Esophagus squamous epithelium (tissue), 5 donors: ENCODE data around the gene FBXW5. TPM values are rescaled to one million over a fixed set of nuclear protein-coding genes. Genes with fewer than 3 reads are reported as not detected.
A peak's percentile ranks its signal among the peaks of the same experiment; 100 is the strongest.

ENCODE experiments used
- DNase-seq: peaks from one replicate; lab custom pipeline; 2025; lab: John Stamatoyannopoulos, UW
- H3K27ac ChIP-seq, 4 donors: fragments of 200-600 bp; sonication (generic); one replicate each; pipeline ENCODE4 v1.5.1; 2016 to 2019; ENCODE audit warnings: mild to moderate bottlenecking in 1 of 4
- H3K27me3 ChIP-seq, 4 donors: fragments of 200-600 bp; sonication (generic); 1 replicate in 3 of 4; 2 replicates in 1 of 4; pipeline versions ENCODE4 v1.5.1 to v1.6.0; 2017 to 2021; ENCODE audit warnings: antibody characterized with exemption in 1 of 4
- H3K36me3 ChIP-seq, 3 donors: fragments of 200-600 bp; sonication (generic); one replicate each; pipeline ENCODE4 v1.5.1; 2016 to 2019
- H3K4me1 ChIP-seq, 3 donors: fragments of 200-600 bp; sonication (generic); one replicate each; pipeline ENCODE4 v1.5.1; 2017 to 2019
- H3K4me3 ChIP-seq, 4 donors: fragments of 200-600 bp; sonication (generic); 1 replicate in 3 of 4; 2 replicates in 1 of 4; pipeline ENCODE4 v1.5.1; 2016 to 2019; ENCODE audit warnings: mild to moderate bottlenecking in 2 of 4, moderate library complexity in 1 of 4
- H3K9me3 ChIP-seq, 3 donors: fragments of 200-600 bp; sonication (generic); one replicate each; pipeline ENCODE4 v1.5.1; 2016 to 2019
- POLR2A ChIP-seq, 4 donors: fragments of 450-650 bp; IDR thresholded peaks; one replicate each; pipeline ENCODE4 v1.6.1; 2017; ENCODE audit warnings: antibody characterized with exemption in 4 of 4, mild to moderate bottlenecking in 4 of 4, moderate library complexity in 3 of 4
- WGBS, 2 donors: methylation state at CpG; one replicate each; pipeline ENCODE4 v1.1.5; 2018; 5-methylcytosine and 5-hydroxymethylcytosine counted together
- intact Hi-C: fragments of 100-400 bp; cut with DNase I; formaldehyde crosslinking; loops from one replicate; pipeline ENCODE4 v1.15.0; 2022
- total RNA-seq, 4 donors: library from RNA; depleted of rRNA; stranded (reverse); fragments of >200 nt; gene quantifications; one replicate each; pipeline ENCODE4 v1.1.0, GENCODE V29; 2016
- TF ChIP-seq, protein P1 (sequence below), 6 experiments: fragments of 450-650 bp in 4 of 6; fragments of 200-600 bp in 2 of 6; sonication (generic) in 2 of 6; IDR thresholded peaks; one replicate each; pipeline ENCODE4 v1.5.1; 2016 to 2019; ENCODE audit warnings: antibody characterized with exemption in 6 of 6, mild to moderate bottlenecking in 4 of 6, moderate library complexity in 4 of 6
- donor health status: DM: yes; HTN: yes; CAD: no.

FBXW5 gene, protein sequence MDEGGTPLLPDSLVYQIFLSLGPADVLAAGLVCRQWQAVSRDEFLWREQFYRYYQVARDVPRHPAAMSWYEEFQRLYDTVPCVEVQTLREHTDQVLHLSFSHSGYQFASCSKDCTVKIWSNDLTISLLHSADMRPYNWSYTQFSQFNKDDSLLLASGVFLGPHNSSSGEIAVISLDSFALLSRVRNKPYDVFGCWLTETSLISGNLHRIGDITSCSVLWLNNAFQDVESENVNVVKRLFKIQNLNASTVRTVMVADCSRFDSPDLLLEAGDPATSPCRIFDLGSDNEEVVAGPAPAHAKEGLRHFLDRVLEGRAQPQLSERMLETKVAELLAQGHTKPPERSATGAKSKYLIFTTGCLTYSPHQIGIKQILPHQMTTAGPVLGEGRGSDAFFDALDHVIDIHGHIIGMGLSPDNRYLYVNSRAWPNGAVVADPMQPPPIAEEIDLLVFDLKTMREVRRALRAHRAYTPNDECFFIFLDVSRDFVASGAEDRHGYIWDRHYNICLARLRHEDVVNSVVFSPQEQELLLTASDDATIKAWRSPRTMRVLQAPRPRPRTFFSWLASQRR
- total RNA-seq = 100 to 1,000 TPM; 146 to 210 (median 163) TPM

DNA sequence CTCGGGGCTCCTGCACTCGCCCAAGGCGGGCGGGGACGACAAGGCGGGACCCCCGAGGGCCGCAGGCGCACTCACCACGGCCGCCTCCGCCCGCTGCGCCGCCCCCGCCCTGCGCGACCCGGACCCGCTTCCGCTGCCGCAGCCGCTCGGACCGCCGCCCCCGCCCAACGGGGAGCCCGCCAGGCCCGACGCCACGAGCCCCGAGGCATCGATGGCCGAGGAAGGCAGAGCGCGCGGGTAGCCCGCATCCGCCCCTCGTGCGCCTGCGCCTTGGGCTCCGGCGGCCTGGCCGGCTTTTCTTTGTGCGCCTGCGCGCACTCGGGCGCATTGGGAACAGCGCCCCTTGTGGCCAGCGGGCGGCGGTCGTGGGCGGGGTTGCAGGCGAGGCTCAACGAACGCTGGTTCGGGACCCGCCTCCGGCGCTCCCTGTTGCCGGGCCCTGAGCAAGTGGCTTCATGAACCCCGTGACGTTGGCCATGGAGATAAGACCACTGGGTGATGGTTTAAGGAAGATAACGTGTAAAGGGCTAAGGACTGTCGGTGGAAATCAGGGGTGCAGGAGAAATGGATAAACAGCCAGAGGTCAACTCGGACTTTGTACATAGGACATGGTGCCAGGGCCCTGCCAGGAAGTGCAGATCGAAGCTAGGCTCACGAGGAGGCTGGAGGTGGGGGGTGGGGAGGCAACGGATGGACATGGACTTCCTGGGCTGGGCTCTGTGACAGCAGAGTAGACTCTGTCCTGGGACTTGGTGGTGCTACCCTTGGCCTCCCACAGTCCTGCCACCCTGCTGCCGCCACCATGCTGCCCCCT, at the start of gene FBXW5, which contains the start of gene C8G:
FBXW5 (minus strand) TSS at position 220 of the 814 bp plus-strand sequence. CDS start 655 bp downstream, outside the sequence.
C8G (plus strand) TSS at position 725 of the 814 bp plus-strand sequence; CDS start at position 803, 78 bp downstream.
- intact Hi-C loops = loop anchor here (5.0 to 10.0 kb wide), 2 partner anchors 83 to 90 kb away; partner anchors contain the start of genes ABCA2 and MAMDC4

DNA sequence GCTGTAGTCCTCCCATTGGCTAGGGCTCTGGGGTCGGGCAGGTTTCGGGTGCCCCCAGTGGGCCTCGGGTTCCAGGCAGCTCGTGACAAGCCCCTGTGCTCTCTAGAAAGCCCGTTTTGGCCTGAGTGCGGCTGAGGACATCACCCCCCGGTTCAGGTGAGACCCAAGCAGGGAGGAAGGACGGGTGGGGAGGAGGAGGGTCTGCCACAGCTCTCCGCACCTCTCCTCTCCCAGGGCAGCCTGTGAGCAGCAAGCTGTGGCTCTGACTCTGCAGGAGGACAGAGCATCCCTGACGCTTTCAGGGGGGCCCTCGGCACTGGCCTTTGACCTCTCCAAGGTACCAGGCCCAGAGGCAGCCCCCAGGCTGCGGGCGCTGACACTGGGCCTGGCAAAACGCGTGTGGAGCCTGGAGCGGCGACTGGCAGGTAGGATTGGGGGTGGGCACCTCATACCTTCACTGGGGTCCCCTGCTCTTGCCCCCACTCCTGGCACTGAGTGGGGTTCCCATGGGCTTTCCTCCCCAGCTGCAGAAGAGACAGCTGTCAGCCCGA, 48.4 kb upstream of the FBXW5 start:
- intact Hi-C loops = no loop called here
- Histone ChIP-seq H3K9me3 (peaks cover 0 to 4% (median 0%) of the 10 kb centered on the region in 3 donors), H3K36me3 (peaks cover 0 to 16% (median 0%) of the 10 kb centered on the region in 3 donors), H3K27ac (peak overlapping the region; percentile 77 to 97 (median 88)), H3K4me3 (peak overlapping the region; percentile 64 to 94 (median 73)), H3K27me3 (peaks cover 0 to 34% (median 0%) of the 10 kb centered on the region in 4 donors), H3K4me1 (peaks cover 51 to 70% (median 53%) of the 10 kb centered on the region in 3 donors)
- no peak for DNase-seq
- TF ChIP-seq, protein P1, sequence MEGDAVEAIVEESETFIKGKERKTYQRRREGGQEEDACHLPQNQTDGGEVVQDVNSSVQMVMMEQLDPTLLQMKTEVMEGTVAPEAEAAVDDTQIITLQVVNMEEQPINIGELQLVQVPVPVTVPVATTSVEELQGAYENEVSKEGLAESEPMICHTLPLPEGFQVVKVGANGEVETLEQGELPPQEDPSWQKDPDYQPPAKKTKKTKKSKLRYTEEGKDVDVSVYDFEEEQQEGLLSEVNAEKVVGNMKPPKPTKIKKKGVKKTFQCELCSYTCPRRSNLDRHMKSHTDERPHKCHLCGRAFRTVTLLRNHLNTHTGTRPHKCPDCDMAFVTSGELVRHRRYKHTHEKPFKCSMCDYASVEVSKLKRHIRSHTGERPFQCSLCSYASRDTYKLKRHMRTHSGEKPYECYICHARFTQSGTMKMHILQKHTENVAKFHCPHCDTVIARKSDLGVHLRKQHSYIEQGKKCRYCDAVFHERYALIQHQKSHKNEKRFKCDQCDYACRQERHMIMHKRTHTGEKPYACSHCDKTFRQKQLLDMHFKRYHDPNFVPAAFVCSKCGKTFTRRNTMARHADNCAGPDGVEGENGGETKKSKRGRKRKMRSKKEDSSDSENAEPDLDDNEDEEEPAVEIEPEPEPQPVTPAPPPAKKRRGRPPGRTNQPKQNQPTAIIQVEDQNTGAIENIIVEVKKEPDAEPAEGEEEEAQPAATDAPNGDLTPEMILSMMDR (IDR thresholded peaks at IDR 0.05) = no peak
- no peak for TF ChIP-seq POLR2A (IDR thresholded peaks at IDR 0.05)
- 10% methylated on average over 2 of the region's 18 CpGs; no CpG with 5 or more reads in 1 of the 2 donors for WGBS, 2 donors

More for the DNA sequence above, at the start of gene FBXW5, which contains the start of gene C8G:
- H3K9me3 ChIP-seq = no peaks in the 10 kb centered on the region
- DNase-seq = peak; percentile 60
- peaks cover 24 to 35% (median 30%) of the 10 kb centered on the region in 3 donors for H3K36me3 ChIP-seq
- H3K27ac ChIP-seq = peak within 1 kb of the TSS; percentile 90 to 98 (median 96)
- no peaks in the 10 kb centered on the region for H3K27me3 ChIP-seq
- peak in 3 of 4 donors; percentile 51 to 81 (median 74) for TF ChIP-seq POLR2A (IDR thresholded peaks at IDR 0.05)
- TF ChIP-seq, protein P1 (IDR thresholded peaks at IDR 0.05) = peak; percentile 98 to 100 (median 100)
- 11 to 26% methylated on average over 6 to 11 of the region's 74 CpGs for WGBS, 2 donors
- peaks cover 25 to 62% (median 33%) of the 10 kb centered on the region in 3 donors for H3K4me1 ChIP-seq
- H3K4me3 ChIP-seq = peak within 1 kb of the TSS; percentile 75 to 94 (median 87)

DNA sequence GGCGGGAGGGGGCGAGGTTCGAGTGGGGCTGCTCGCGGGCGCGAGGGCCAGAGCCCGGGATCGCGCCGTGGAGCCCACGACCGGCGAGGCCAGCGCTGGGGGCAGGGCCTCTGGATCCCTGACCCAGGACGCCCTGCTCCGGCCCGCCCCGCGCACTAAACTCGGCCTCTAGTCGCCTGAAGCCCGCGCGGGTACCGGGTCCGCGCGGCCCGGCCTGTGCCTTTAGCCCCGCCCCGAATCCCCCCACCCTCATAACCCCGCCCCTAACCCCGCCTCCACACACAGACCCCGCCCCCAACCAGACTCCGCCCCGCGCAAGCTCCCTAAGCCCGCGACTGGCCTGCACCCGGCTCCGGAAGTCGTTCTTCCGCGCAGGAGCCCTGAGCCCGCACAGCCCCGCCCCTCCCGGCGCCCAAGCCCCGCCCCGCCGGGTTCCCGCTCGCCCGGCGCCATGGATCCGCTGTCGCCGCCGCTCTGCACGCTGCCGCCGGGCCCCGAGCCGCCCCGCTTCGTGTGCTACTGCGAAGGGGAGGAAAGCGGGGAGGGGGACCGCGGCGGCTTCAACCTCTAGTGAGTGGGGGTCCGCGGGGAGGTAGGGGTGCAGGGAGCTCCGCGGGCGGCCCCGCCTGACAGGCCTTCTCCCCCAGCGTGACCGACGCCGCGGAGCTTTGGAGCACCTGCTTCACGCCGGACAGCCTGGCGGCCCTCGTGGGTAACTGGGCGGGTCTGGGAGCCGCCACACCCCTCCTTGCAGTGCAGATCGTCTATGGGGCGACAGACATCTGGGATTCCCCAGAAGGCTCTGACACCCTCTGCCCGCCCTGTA, 47.7 kb upstream of the FBXW5 start, which contains the start of gene PAXX:
PAXX (plus strand) TSS at position 430 of the 826 bp plus-strand sequence; CDS start at position 452, 22 bp downstream.
- Histone ChIP-seq H3K9me3 (peaks cover 0 to 4% (median 0%) of the 10 kb centered on the region in 3 donors), H3K27ac (peak within 1 kb of the TSS; percentile 77 to 97 (median 88)), H3K4me3 (peak within 1 kb of the TSS; percentile 64 to 94 (median 73)), H3K36me3 (peaks cover 0 to 16% (median 0%) of the 10 kb centered on the region in 3 donors), H3K27me3 (peaks cover 0 to 35% (median 0%) of the 10 kb centered on the region in 4 donors), H3K4me1 (peaks cover 45 to 63% (median 46%) of the 10 kb centered on the region in 3 donors)
- DNase-seq = peak; percentile 60
- TF ChIP-seq POLR2A (IDR thresholded peaks at IDR 0.05) = peak in 2 of 4 donors; percentile 9 to 48
- TF ChIP-seq, protein P1 (IDR thresholded peaks at IDR 0.05) = peak in 2 of 6 experiments; percentile 7 to 14
- no CpG with 5 or more reads among the region's 92 CpGs for WGBS, 2 donors
- intact Hi-C loops = no loop called here
